Large intestine (tissue), 3 donors: ENCODE data around the gene SVIL. TPM values are rescaled to one million over a fixed set of nuclear protein-coding genes. Genes with fewer than 3 reads are reported as not detected.
"Not testable (repeated sequence)": the region's sequence is repeated elsewhere in the genome, so short reads cannot be mapped to it uniquely, and the experiment has no call there.

Experiments
- DNase-seq, 2 donors: peaks; one replicate each; pipeline versions ENCODE4 v3.0.0 to v3.0.0-alpha.2; 2013
- H3K27ac ChIP-seq: one replicate; pipeline ENCODE4 v1.5.1; 2013; ENCODE audit warnings: low read length
- H3K27me3 ChIP-seq: 2 replicates; pipeline ENCODE4 v1.6.1; 2013; ENCODE audit warnings: low read length; ENCODE audit not compliant: control insufficient read depth, insufficient read depth
- H3K36me3 ChIP-seq: 2 replicates; pipeline ENCODE4 v1.6.1; 2013; ENCODE audit warnings: low read length; ENCODE audit not compliant: control insufficient read depth, insufficient read depth
- H3K4me1 ChIP-seq: one replicate; pipeline ENCODE4 v1.6.1; 2013; ENCODE audit warnings: low read length; ENCODE audit not compliant: control insufficient read depth, insufficient read depth
- H3K4me3 ChIP-seq: one replicate; pipeline ENCODE4 v1.5.1; 2013; ENCODE audit warnings: low read length
- H3K9me3 ChIP-seq: one replicate; pipeline ENCODE4 v1.6.1; 2013; ENCODE audit warnings: mild to moderate bottlenecking, low read depth, low read length, moderate library complexity; ENCODE audit not compliant: control insufficient read depth
- WGBS: methylation state at CpG from one replicate; pipeline ENCODE4 v1.1.5; 2013; ENCODE audit warnings: low lambda C conversion rate; ENCODE audit not compliant: insufficient coverage; 5-methylcytosine and 5-hydroxymethylcytosine counted together
- polyA plus RNA-seq: library from polyadenylated mRNA; unstranded; fragments of 120-200 nt; gene quantifications from one replicate; pipeline ENCODE4 v1.2.1, GENCODE V29; 2013

The SVIL gene
- polyA plus RNA-seq, 1 donor: 42.2 TPM

DNA sequence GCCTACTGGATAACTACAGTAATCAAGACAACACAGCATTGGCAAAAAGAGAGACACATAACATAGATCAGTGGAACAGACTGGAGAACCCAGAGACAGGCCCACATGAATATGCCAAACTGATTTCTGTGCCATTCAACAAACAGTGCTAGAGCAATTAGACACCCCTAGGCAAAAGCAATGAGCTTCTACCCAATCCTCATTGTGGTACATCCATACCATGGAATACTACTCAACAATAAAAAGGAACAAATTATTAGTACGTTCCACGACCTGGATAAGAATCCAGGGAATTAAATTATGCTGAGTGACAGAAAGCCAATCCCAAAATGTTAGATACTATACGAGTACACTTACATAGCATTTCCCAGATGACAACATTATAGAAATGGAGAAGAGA is 2.8 kb upstream of the SVIL start:
- Histone ChIP-seq H3K4me3 (no peak overlapping the region), H3K27me3 (no peaks in the 10 kb centered on the region), H3K27ac (no peak overlapping the region), H3K36me3 (no peaks in the 10 kb centered on the region), H3K9me3 (no peaks in the 10 kb centered on the region), H3K4me1 (peaks cover 22% of the 10 kb centered on the region)
- no CpG with 5 or more reads among the region's 3 CpGs for WGBS
- DNase-seq: no peak

DNA sequence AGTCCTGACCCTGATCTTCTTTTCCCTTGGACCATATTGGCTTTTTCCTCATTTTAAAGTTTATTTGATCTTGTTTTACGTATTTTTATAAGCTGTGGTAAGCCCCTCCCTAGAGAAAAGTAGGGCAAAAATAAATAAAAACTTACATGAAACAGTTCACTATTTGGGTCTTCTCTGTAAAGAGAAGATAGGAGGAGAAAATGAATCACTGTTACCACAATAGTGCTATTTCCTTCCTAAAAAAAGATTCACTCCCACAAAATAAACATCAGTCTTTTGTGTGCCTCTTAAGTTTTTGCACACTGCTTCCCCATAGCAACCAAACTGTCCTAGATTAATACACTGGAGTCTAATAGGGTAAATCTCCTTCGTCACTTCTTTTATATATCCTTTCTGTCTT is 1.4 kb upstream of the SVIL start:
- 61% methylated on average over 2 of the region's 2 CpGs for WGBS
- peak in 1 of 2 donors; percentile 26 for DNase-seq

DNA sequence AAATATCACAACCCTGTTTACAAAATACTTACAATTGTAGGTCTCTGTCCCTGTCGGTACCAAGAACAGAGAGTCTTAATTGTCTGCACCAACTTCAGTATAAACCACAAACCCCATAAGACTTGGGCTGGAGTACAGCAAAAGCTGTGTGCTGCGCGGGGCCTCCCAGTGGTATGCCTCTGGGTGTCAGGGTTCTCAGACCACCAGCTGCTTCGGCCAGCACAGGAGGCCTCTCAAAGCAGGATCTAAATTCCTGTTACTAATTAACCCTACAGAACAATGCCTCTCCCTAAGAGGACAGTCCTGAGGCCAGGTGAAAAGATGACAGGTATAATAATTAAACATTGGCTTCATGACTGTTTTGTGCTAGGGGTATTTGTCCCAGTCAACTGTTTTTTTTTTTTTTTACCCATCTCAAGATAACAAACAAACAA is 957 bp upstream of the SVIL start:
- DNase-seq: peak in 1 of 2 donors; percentile 48
- Histone ChIP-seq H3K9me3 (no peaks in the 10 kb centered on the region), H3K36me3 (no peaks in the 10 kb centered on the region), H3K4me3 (no peak overlapping the region), H3K27me3 (no peaks in the 10 kb centered on the region), H3K4me1 (peaks cover 27% of the 10 kb centered on the region), H3K27ac (peak overlapping the region; percentile 30)
- WGBS: no CpG with 5 or more reads among the region's 4 CpGs

More for the DNA sequence above, 1.4 kb upstream of the SVIL start:
- peak overlapping the region; percentile 30 for H3K27ac ChIP-seq
- H3K4me3 ChIP-seq: no peak overlapping the region
- peaks cover 23% of the 10 kb centered on the region for H3K4me1 ChIP-seq
- no peaks in the 10 kb centered on the region for H3K9me3 ChIP-seq
- no peaks in the 10 kb centered on the region for H3K36me3 ChIP-seq
- H3K27me3 ChIP-seq: no peaks in the 10 kb centered on the region

DNA sequence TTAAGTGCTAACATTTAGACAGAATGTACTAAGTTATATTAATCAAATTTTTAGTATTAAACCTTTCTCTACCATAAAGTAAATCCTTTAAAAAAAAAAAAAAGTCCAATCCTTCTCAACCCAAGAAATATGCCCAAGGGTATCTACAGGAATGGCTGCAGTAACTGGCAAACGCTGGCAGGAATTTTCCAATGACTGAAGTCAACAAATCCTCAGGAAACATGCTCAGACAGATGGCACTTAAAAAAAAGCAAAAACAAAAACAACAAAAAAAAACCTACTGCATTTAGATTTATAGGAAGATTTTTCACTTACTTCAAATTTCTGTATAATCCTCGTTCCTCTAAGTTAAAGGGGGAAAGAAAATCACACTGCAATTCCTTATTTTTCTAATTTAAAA is 666 bp downstream of the SVIL start:
- Histone ChIP-seq H3K4me3 (no peak overlapping the region), H3K36me3 (no peaks in the 10 kb centered on the region), H3K27me3 (no peaks in the 10 kb centered on the region), H3K4me1 (peaks cover 37% of the 10 kb centered on the region), H3K27ac (peak overlapping the region; percentile 30), H3K9me3 (no peaks in the 10 kb centered on the region)
- no peak for DNase-seq
- WGBS: 100% methylated on average over 1 of the region's 2 CpGs

DNA sequence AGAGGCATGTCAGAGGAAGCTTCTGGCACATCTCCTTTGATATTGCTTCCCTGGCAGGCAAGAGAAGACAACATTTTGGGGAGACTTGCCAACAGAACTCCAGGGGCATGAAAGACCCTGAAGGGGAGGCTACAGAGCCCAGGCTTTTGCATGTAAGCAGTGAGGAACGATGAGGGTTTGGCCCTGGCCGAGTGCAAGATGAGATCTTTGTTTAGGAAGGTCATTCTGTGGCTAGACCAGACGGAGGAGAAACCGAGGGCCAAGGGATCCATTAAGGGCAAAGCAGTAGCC is 3.8 kb downstream of the SVIL start:
- no peaks in the 10 kb centered on the region for H3K36me3 ChIP-seq
- H3K9me3 ChIP-seq: no peaks in the 10 kb centered on the region
- no peak overlapping the region for H3K27ac ChIP-seq
- peaks cover 32% of the 10 kb centered on the region for H3K4me1 ChIP-seq
- 80% methylated on average over 1 of the region's 4 CpGs for WGBS
- DNase-seq: no peak
- no peaks in the 10 kb centered on the region for H3K27me3 ChIP-seq
- no peak overlapping the region for H3K4me3 ChIP-seq

DNA sequence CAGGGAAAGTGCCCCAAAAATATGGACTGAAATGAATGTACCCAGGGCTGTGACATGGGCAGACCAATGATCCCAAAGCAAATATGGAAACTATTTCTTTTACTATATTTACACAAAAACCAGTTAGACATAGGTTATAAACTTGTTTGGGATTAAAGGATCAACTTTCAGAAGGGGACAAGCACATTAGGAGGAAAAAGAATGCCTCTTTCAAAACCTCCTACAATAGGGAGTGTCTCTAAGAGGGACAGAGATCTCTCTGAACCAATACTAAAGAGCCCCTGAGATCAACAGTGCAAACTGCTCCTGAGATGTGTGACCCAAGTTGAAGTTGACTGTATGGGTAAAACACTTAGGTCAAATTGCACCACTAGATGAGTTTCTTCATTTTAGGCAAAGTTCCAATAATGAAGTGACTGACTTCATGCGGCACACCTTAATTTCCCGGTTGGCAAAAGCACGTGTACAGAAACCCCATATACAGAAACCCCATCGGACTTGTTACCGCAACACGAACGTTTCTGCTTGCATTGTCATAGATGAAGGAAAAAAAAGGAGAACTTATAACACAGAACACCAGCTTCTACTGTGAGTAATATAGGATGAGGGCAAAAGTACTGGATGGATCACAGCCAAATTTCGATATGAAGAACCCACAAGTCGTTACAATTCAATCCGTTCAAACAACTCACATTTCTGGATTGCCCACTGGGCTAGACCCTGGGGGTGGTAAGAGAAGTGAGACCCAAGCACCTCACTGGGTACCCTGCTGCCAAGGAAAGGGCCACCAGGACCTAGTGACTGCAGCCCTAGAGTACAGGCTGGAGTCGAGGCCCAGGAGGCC is 4.3 kb downstream of the SVIL start:
- Histone ChIP-seq H3K36me3 (no peaks in the 10 kb centered on the region), H3K4me3 (no peak overlapping the region), H3K27ac (no peak overlapping the region), H3K9me3 (no peaks in the 10 kb centered on the region), H3K27me3 (no peaks in the 10 kb centered on the region), H3K4me1 (peaks cover 26% of the 10 kb centered on the region)
- DNase-seq: peak in 1 of 2 donors; percentile 15
- WGBS: no CpG with 5 or more reads among the region's 11 CpGs

DNA sequence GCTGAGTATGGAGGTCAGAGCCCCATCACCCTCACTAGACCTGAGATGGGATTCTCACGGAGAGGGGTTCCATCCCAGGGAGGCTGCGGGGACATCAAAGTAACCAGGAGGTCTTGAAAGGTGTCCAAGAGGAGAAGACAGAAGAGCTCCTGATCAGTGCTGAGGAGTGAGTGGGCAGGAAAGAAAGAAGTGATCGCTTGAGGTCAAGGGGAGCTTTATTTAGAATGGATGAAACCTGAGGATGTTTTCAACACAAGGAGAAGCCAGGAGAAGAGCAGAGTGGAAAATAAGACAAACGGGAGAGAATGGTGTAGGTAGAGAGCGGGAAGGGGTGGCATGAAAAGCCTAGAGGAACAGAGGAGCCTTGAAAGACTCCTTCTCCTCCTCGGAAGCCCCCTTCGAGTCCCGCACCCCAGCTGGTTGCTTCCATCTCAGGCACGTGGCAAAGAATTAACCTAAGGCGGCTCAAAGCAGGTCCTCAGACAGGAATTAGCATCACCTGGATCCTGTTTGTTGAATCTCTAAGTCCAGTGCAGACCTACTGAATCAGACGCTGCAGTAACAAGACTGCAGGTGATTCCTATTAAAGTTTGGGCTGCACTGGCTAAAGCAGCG is 5.8 kb downstream of the SVIL start:
- H3K4me1 ChIP-seq: peaks cover 14% of the 10 kb centered on the region

DNA sequence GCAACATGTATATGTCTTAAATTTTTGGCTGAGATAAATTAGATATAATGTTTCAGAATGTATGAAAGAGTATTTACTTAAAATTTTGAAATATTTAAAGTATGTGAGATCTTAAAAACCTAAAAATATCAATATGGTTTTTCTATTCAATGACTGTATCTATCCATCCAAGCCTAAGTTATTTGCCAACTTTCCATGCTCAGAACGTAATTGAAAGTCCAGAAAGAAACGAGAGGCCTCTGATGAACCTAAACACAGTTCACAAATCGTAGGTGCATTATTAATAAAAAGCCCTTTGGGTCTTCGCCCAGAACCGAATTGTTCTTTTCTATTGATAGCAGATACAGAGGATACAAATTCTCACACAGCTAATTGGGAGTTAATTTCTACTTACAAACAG is 6.5 kb downstream of the SVIL start:
- H3K4me1 ChIP-seq: peaks cover 14% of the 10 kb centered on the region
- H3K36me3 ChIP-seq: no peaks in the 10 kb centered on the region
- H3K9me3 ChIP-seq: no peaks in the 10 kb centered on the region
- no peak overlapping the region for H3K4me3 ChIP-seq
- no peak overlapping the region for H3K27ac ChIP-seq
- 86% methylated on average over 2 of the region's 5 CpGs for WGBS
- no peak for DNase-seq
- no peaks in the 10 kb centered on the region for H3K27me3 ChIP-seq

More for the DNA sequence above, 5.8 kb downstream of the SVIL start:
- no peak overlapping the region for H3K27ac ChIP-seq
- no peak overlapping the region for H3K4me3 ChIP-seq
- no peaks in the 10 kb centered on the region for H3K36me3 ChIP-seq
- no peaks in the 10 kb centered on the region for H3K9me3 ChIP-seq
- 83% methylated on average over 5 of the region's 12 CpGs for WGBS
- no peaks in the 10 kb centered on the region for H3K27me3 ChIP-seq
- DNase-seq: no peak

DNA sequence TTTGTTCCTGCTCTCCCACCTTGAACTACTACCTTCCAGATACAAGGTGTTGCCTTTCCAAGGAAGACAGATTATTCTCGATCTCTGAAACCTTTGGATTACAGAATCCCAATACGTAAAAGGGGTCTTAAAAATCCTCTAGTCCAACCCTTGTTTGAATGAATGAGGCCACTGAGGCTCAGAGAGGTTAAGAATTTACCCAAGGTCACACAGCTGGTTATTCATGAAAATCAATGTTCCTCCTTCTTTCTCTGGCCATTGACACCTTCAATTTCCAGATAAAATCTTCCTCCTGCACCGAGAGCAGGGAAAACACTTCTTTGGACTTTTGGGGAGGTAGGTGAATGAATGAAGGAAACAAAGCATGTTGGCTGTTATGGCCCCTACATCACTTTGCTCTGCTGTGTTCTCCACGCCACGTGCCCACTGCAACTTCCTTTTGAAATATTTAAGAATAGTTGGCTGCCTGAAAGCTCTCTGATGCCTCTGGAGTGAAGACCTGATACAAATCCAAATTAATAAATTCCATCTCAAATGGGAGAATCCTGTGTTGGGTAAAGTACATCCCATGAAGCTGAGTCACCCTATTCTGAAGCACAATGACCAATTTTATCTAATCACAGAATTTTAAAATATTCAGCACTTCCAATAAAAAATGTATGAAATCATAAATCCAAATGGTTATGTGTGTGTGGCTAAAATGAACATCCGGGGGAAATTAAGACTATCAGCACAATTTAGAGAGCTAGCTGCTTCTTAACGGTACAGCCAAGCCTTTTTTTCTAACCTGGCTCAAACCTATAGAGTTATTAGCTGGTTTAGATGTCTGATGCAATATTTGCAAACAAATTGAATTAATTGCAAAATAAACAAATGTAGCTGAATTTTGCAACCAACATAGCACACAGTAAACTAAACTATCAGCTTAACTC is 7.3 kb downstream of the SVIL start:
- Histone ChIP-seq H3K4me1 (peaks cover 14% of the 10 kb centered on the region), H3K27ac (no peak overlapping the region), H3K27me3 (no peaks in the 10 kb centered on the region), H3K36me3 (no peaks in the 10 kb centered on the region), H3K9me3 (no peaks in the 10 kb centered on the region), H3K4me3 (no peak overlapping the region)
- no peak for DNase-seq
- WGBS: 100% methylated on average over 3 of the region's 7 CpGs

DNA sequence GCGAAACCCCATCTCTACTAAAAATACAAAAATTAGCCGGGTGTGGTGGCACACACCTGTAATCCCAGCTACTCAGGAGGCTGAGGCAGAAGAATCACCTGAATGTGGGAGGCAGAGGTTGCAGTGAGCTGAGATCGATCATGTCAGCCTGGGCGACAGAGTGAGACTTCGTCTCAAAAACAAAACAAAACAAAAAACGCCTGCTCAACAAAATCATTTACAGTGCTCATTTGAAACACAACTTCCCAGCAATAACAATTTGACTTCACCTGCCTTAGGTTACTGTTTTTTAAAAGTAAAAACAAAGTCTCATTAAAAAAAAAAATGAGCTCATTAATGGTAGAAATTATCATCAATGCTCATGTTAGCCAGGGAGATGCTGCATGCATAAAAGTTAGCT is 10.4 kb downstream of the SVIL start:
- H3K27me3 ChIP-seq, H3K4me1 ChIP-seq, H3K36me3 ChIP-seq, H3K9me3 ChIP-seq, H3K27ac ChIP-seq, H3K4me3 ChIP-seq, DNase-seq: not testable (repeated sequence)
- WGBS: 86% methylated on average over 1 of the region's 6 CpGs
